Neural cell (in vitro differentiated cells): Measurements from ENCODE around the gene SLC18A2. TPM values are rescaled to one million over a fixed set of nuclear protein-coding genes. Genes with fewer than 3 reads are reported as not detected.

ENCODE experiments used
- H2AFZ ChIP-seq: fragments of 200-600, 300-800 bp; sonication (generic), shearing (Covaris generic); 2 replicates; pipeline ENCODE4 v1.6.0; 2014; ENCODE audit warnings: low read depth, mild to moderate bottlenecking, antibody characterized with exemption, low read length, moderate library complexity
- H3F3A ChIP-seq: fragments of 200-600 bp; shearing (Covaris generic); 2 replicates; pipeline ENCODE4 v1.6.1; 2016; ENCODE audit warnings: mild to moderate bottlenecking, moderate library complexity, mixed read lengths, antibody characterized with exemption, low read length; ENCODE audit not compliant: insufficient read depth, poor library complexity, severe bottlenecking
- H3K27ac ChIP-seq: fragments of 200-600, 300-800 bp; sonication (generic), shearing (Covaris generic); 2 replicates; pipeline ENCODE4 v1.5.1; 2014; ENCODE audit warnings: mild to moderate bottlenecking, low read length, moderate library complexity
- H3K27me3 ChIP-seq: fragments of 300-800, 200-600 bp; sonication (generic), shearing (Covaris generic); 2 replicates; pipeline ENCODE4 v1.6.0; 2014; ENCODE audit warnings: mild to moderate bottlenecking, low read depth, low read length, moderate library complexity; ENCODE audit not compliant: insufficient read depth
- H3K36me3 ChIP-seq: fragments of 300-800, 200-600 bp; sonication (generic), shearing (Covaris generic); 2 replicates; pipeline ENCODE4 v1.5.1; 2014; ENCODE audit warnings: mild to moderate bottlenecking, antibody characterized with exemption, low read length, moderate library complexity; ENCODE audit not compliant: insufficient read depth
- H3K4me2 ChIP-seq: fragments of 300-800, 200-600 bp; sonication (generic), shearing (Covaris generic); 2 replicates; pipeline ENCODE4 v1.6.0; 2014; ENCODE audit warnings: mild to moderate bottlenecking, low read length
- H3K4me3 ChIP-seq: fragments of 300-800, 200-600 bp; sonication (generic), shearing (Covaris generic); 2 replicates; pipeline ENCODE4 v1.5.1; 2014; ENCODE audit warnings: mild to moderate bottlenecking, low read length, moderate library complexity
- H3K79me2 ChIP-seq: fragments of 200-600 bp; shearing (Covaris generic); replicated peaks from 2 replicates; pipeline ENCODE4 v1.6.0; 2014; ENCODE audit warnings: mild to moderate bottlenecking, low read length, moderate library complexity; ENCODE audit not compliant: insufficient read depth
- H3K9ac ChIP-seq: fragments of 300-800, 200-600 bp; sonication (generic), shearing (Covaris generic); 2 replicates; pipeline ENCODE4 v1.6.1; 2016; ENCODE audit warnings: mild to moderate bottlenecking, low read length, mixed read lengths
- H3K9me2 ChIP-seq: fragments of 200-600 bp; shearing (Covaris generic); 2 replicates; pipeline ENCODE4 v1.6.1; 2016; ENCODE audit warnings: mild to moderate bottlenecking, low read length, mixed read lengths; ENCODE audit not compliant: insufficient read depth
- H3K9me3 ChIP-seq: fragments of 200-600, 300-800 bp; sonication (generic), shearing (Covaris generic); 2 replicates; pipeline ENCODE4 v1.6.1; 2016; ENCODE audit warnings: mild to moderate bottlenecking, mixed run types, low read length, moderate library complexity, mixed read lengths
- H4K20me1 ChIP-seq: fragments of 200-600 bp; shearing (Covaris generic); 2 replicates; pipeline ENCODE4 v1.6.1; 2016; ENCODE audit warnings: mild to moderate bottlenecking, mixed run types; ENCODE audit not compliant: insufficient read depth
- EP300 ChIP-seq: fragments of 450-650 bp; conservative IDR thresholded peaks from 2 replicates; pipeline ENCODE4 v1.6.1; 2014; ENCODE audit warnings: antibody characterized with exemption, mild to moderate bottlenecking, moderate library complexity; ENCODE audit not compliant: poor library complexity, severe bottlenecking
- EZH2 ChIP-seq: fragments of 200-600, 300-800 bp; shearing (Covaris generic), sonication (generic); IDR thresholded peaks from 2 replicates; pipeline ENCODE4 v1.6.1; 2014; ENCODE audit warnings: antibody characterized with exemption, low read length, borderline replicate concordance, mild to moderate bottlenecking; ENCODE audit not compliant: insufficient read depth, poor library complexity, severe bottlenecking
- MXI1 ChIP-seq: fragments of 450-650 bp; conservative IDR thresholded peaks from 2 replicates; pipeline ENCODE4 v1.6.1; 2014; ENCODE audit warnings: antibody characterized with exemption, mild to moderate bottlenecking; ENCODE audit not compliant: poor library complexity, severe bottlenecking
- POLR2AphosphoS5 ChIP-seq: IDR thresholded peaks from 2 replicates; pipeline ENCODE4 v1.6.1; 2012
- RAD21 ChIP-seq: fragments of 450-650 bp; conservative IDR thresholded peaks from 2 replicates; pipeline ENCODE4 v1.6.1; 2014; ENCODE audit warnings: antibody characterized with exemption, mild to moderate bottlenecking, moderate library complexity
- SMC3 ChIP-seq: fragments of 450-650 bp; conservative IDR thresholded peaks from 2 replicates; pipeline ENCODE4 v1.6.1; 2014; ENCODE audit warnings: antibody characterized with exemption, mild to moderate bottlenecking, moderate library complexity; ENCODE audit not compliant: poor library complexity
- TAF1 ChIP-seq: IDR thresholded peaks from 2 replicates; pipeline ENCODE4 v1.6.1; 2012; ENCODE audit warnings: low read depth
- polyA plus RNA-seq: library from polyadenylated mRNA; depleted of rRNA; stranded (reverse); fragments of >200 nt; gene quantifications from 2 replicates; pipeline ENCODE4 v1.2.3, GENCODE V29; 2014
- TF ChIP-seq, protein P1 (sequence below): fragments of 450-650 bp; IDR thresholded peaks from 2 replicates; pipeline ENCODE4 v1.5.1; 2014; ENCODE audit warnings: antibody characterized with exemption, mild to moderate bottlenecking, moderate library complexity; ENCODE audit not compliant: poor library complexity, severe bottlenecking
- TF ChIP-seq, protein P2 (sequence below): IDR thresholded peaks from 2 replicates; pipeline ENCODE4 v1.6.1; 2012; ENCODE audit warnings: borderline replicate concordance

The SLC18A2 gene
- polyA plus RNA-seq, 1 donor from 2014 or later = 0.05 TPM

GRCh38 chr10:117275121-117275520 is 34.2 kb downstream of the SLC18A2 start:
- Histone ChIP-seq H3F3A (no peaks in the 10 kb centered on the region), H3K36me3 (no peaks in the 10 kb centered on the region), H4K20me1 (no peaks in the 10 kb centered on the region), H3K27ac (no peak overlapping the region), H3K4me3 (no peak overlapping the region), H2AFZ (no peak overlapping the region), H3K9ac (no peak overlapping the region), H3K9me3 (no peaks in the 10 kb centered on the region), H3K27me3 (no peaks in the 10 kb centered on the region), H3K4me2 (no peak overlapping the region), H3K79me2 (no peaks in the 10 kb centered on the region), H3K9me2 (no peaks in the 10 kb centered on the region)
- TF ChIP-seq, protein P1, sequence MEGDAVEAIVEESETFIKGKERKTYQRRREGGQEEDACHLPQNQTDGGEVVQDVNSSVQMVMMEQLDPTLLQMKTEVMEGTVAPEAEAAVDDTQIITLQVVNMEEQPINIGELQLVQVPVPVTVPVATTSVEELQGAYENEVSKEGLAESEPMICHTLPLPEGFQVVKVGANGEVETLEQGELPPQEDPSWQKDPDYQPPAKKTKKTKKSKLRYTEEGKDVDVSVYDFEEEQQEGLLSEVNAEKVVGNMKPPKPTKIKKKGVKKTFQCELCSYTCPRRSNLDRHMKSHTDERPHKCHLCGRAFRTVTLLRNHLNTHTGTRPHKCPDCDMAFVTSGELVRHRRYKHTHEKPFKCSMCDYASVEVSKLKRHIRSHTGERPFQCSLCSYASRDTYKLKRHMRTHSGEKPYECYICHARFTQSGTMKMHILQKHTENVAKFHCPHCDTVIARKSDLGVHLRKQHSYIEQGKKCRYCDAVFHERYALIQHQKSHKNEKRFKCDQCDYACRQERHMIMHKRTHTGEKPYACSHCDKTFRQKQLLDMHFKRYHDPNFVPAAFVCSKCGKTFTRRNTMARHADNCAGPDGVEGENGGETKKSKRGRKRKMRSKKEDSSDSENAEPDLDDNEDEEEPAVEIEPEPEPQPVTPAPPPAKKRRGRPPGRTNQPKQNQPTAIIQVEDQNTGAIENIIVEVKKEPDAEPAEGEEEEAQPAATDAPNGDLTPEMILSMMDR = no peak
- TF ChIP-seq POLR2AphosphoS5 (no peak), TAF1 (no peak), EZH2 (no peak), SMC3 (no peak), EP300 (no peak), MXI1 (no peak)
- TF ChIP-seq, protein P2, sequence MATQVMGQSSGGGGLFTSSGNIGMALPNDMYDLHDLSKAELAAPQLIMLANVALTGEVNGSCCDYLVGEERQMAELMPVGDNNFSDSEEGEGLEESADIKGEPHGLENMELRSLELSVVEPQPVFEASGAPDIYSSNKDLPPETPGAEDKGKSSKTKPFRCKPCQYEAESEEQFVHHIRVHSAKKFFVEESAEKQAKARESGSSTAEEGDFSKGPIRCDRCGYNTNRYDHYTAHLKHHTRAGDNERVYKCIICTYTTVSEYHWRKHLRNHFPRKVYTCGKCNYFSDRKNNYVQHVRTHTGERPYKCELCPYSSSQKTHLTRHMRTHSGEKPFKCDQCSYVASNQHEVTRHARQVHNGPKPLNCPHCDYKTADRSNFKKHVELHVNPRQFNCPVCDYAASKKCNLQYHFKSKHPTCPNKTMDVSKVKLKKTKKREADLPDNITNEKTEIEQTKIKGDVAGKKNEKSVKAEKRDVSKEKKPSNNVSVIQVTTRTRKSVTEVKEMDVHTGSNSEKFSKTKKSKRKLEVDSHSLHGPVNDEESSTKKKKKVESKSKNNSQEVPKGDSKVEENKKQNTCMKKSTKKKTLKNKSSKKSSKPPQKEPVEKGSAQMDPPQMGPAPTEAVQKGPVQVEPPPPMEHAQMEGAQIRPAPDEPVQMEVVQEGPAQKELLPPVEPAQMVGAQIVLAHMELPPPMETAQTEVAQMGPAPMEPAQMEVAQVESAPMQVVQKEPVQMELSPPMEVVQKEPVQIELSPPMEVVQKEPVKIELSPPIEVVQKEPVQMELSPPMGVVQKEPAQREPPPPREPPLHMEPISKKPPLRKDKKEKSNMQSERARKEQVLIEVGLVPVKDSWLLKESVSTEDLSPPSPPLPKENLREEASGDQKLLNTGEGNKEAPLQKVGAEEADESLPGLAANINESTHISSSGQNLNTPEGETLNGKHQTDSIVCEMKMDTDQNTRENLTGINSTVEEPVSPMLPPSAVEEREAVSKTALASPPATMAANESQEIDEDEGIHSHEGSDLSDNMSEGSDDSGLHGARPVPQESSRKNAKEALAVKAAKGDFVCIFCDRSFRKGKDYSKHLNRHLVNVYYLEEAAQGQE = no peak

DNA sequence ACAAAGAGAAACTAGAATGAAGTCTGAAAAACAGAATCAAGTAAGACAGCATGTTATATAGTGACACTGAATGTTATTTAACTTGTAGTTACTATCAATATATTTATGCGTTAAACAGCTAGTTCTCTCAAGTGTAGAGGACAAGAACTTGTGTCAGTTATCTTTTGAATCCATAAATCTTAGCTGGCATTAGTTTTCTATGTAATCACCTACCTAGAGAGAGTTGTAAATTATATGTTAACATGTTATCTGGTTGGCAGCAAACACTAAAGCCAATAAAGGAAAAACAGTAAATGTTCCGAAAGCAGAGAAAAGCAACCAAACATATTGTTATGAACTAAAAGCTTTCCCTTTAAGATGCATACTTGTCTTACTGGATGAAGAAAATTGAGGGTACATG is 36.8 kb downstream of the SLC18A2 start:
- TF ChIP-seq, protein P2 = no peak
- TF ChIP-seq RAD21 (no peak), EZH2 (no peak), MXI1 (no peak), EP300 (no peak), SMC3 (no peak), POLR2AphosphoS5 (no peak), TAF1 (no peak)
- TF ChIP-seq, protein P1 = no peak
- Histone ChIP-seq H3K4me2 (no peak overlapping the region), H3K79me2 (no peaks in the 10 kb centered on the region), H3K9me2 (no peaks in the 10 kb centered on the region), H3K9me3 (no peaks in the 10 kb centered on the region), H3K36me3 (no peaks in the 10 kb centered on the region), H3K27ac (no peak overlapping the region), H3F3A (no peaks in the 10 kb centered on the region), H3K27me3 (no peaks in the 10 kb centered on the region), H4K20me1 (no peaks in the 10 kb centered on the region), H3K9ac (no peak overlapping the region), H3K4me3 (no peak overlapping the region), H2AFZ (no peak overlapping the region)
